DMS79 treated with DMSO at 0.1 percent for 48 hours (cell line): ENCODE measurements around the gene CMTM1.

ENCODE experiments used
- DNase-seq: peaks from one replicate; lab custom pipeline; 2025; lab: John Stamatoyannopoulos, UW

Gene CMTM1

GRCh38 chr16:66566051-66566901 lies at the start of gene CMTM1:
Gene CMTM1, plus strand, starts transcription at chr16:66566439. Its CDS starts 75 bp downstream, at chr16:66566514.
- DNase-seq = no peak

- DNase-seq = no peak
These were observed 49.8 kb upstream of the CMTM1 start for GRCh38 chr16:66516509-66516807.

- peak; percentile 50 for DNase-seq
These were observed 49.2 kb upstream of the CMTM1 start for GRCh38 chr16:66516808-66517585.

GRCh38 chr16:66517586-66518263 lies 48.5 kb upstream of the CMTM1 start:
- no peak for DNase-seq

- DNase-seq = no peak
These were observed 46.5 kb upstream of the CMTM1 start for GRCh38 chr16:66519482-66520373.

- DNase-seq = no peak
These were observed 45.7 kb upstream of the CMTM1 start for GRCh38 chr16:66520406-66521170.

GRCh38 chr16:66521252-66521713 lies 45.0 kb upstream of the CMTM1 start:
- no peak for DNase-seq

GRCh38 chr16:66521951-66522771 lies 44.1 kb upstream of the CMTM1 start:
- no peak for DNase-seq

GRCh38 chr16:66522816-66523590 lies 43.2 kb upstream of the CMTM1 start:
- DNase-seq = no peak

- no peak for DNase-seq
These were observed 42.3 kb upstream of the CMTM1 start for GRCh38 chr16:66523861-66524354.

GRCh38 chr16:66524601-66525164 lies 41.6 kb upstream of the CMTM1 start:
- no peak for DNase-seq

- no peak for DNase-seq
These were observed 40.7 kb upstream of the CMTM1 start for GRCh38 chr16:66525396-66526180.

GRCh38 chr16:66528294-66528693 lies 37.9 kb upstream of the CMTM1 start:
- no peak for DNase-seq

- DNase-seq = no peak
These were observed 36.8 kb upstream of the CMTM1 start for GRCh38 chr16:66529475-66529874.

GRCh38 chr16:66534376-66534799 lies 31.9 kb upstream of the CMTM1 start:
- DNase-seq = no peak

- DNase-seq = no peak
These were observed 29.7 kb upstream of the CMTM1 start for GRCh38 chr16:66536525-66536924.

- no peak for DNase-seq
These were observed 29.0 kb upstream of the CMTM1 start for GRCh38 chr16:66537236-66537635.

- DNase-seq = no peak
These were observed 27.3 kb upstream of the CMTM1 start for GRCh38 chr16:66538910-66539309.
